Ovary (tissue), 3 donors: ENCODE measurements around the gene PARD3.

Experiments used
- CTCF ChIP-seq, 3 donors: fragments of 450-650 bp in 2 of 3; fragments of 200-600 bp in 1 of 3; IDR thresholded peaks; one replicate each; pipeline versions ENCODE4 v1.5.1 to v1.8.0; 2016 to 2022; ENCODE audit warnings: antibody characterized with exemption in 3 of 3, mild to moderate bottlenecking in 1 of 3
- EP300 ChIP-seq: sonication (generic); formaldehyde crosslinking; IDR thresholded peaks from one replicate; pipeline ENCODE4 v1.6.1; 2017; ENCODE audit warnings: antibody characterized with exemption
- donor health status: DM: no; HTN: no; CAD: no.

GRCh38 chr10:34335960-34336690 is 479.0 kb downstream of the PARD3 start:
- TF ChIP-seq CTCF (IDR thresholded peaks at IDR 0.05) (no peak), EP300 (no peak)
